HepG2 (cell line): Measurements from ENCODE around the gene RIPOR3. TPM values are rescaled to one million over a fixed set of nuclear protein-coding genes. Genes with fewer than 3 reads are reported as not detected.

Source experiments
- ATF3 ChIP-seq: sonication (generic); formaldehyde crosslinking; IDR thresholded peaks from 2 replicates; pipeline ENCODE4 v1.4.0; 2020; ENCODE audit warnings: missing genetic modification reagents
- E2F1 ChIP-seq: sonication (generic); formaldehyde crosslinking; IDR thresholded peaks from 2 replicates; pipeline ENCODE4 v1.5.0; 2020; ENCODE audit warnings: missing genetic modification reagents
- ELF3 ChIP-seq: IDR thresholded peaks from 2 replicates; pipeline ENCODE4 v1.6.1; 2016; ENCODE audit warnings: missing genetic modification reagents, missing compliant biosample characterization
- ETS1 ChIP-seq: sonication (generic); formaldehyde crosslinking; IDR thresholded peaks from 2 replicates; pipeline ENCODE4 v1.4.0; 2020; ENCODE audit warnings: missing genetic modification reagents
- GABPB1 ChIP-seq: IDR thresholded peaks from 2 replicates; pipeline ENCODE4 v1.6.1; 2016; ENCODE audit warnings: mild to moderate bottlenecking, missing genetic modification reagents, moderate library complexity, missing compliant biosample characterization
- HNF1B ChIP-seq: sonication (generic); formaldehyde crosslinking; IDR thresholded peaks from 2 replicates; pipeline ENCODE4 v1.5.1; 2020; ENCODE audit warnings: mild to moderate bottlenecking, moderate library complexity, missing genetic modification reagents
- LCORL ChIP-seq, 2 experiments: fragments of 450-650 bp in 1 of 2; sonication (generic) in 1 of 2; formaldehyde crosslinking in 1 of 2; IDR thresholded peaks; 2 replicates each; pipeline versions ENCODE4 v1.5.0 to v1.6.1; 2017 to 2020; ENCODE audit warnings: antibody characterized with exemption in 1 of 2, missing genetic modification reagents in 1 of 2
- MAFG ChIP-seq: sonication (generic); formaldehyde crosslinking; IDR thresholded peaks from 2 replicates; pipeline ENCODE4 v1.5.1; 2020; ENCODE audit warnings: mild to moderate bottlenecking, missing genetic modification reagents
- MEIS2 ChIP-seq: sonication (generic); formaldehyde crosslinking; IDR thresholded peaks from 2 replicates; pipeline ENCODE4 v1.9.0; 2021; ENCODE audit warnings: mild to moderate bottlenecking, missing genetic modification reagents
- NFYB ChIP-seq: sonication (generic); formaldehyde crosslinking; IDR thresholded peaks from 2 replicates; pipeline ENCODE4 v1.4.0; 2020; ENCODE audit warnings: missing genetic modification reagents
- PITX1 ChIP-seq: sonication (generic); formaldehyde crosslinking; IDR thresholded peaks from 2 replicates; pipeline ENCODE4 v1.5.1; 2020; ENCODE audit warnings: mild to moderate bottlenecking, missing genetic modification reagents
- RXRB ChIP-seq: IDR thresholded peaks from 2 replicates; pipeline ENCODE4 v1.6.1; 2016; ENCODE audit warnings: borderline replicate concordance, missing genetic modification reagents, missing compliant biosample characterization
- SP4 ChIP-seq: sonication (generic); formaldehyde crosslinking; IDR thresholded peaks from 2 replicates; pipeline ENCODE4 v1.8.1; 2023; ENCODE audit warnings: mild to moderate bottlenecking, missing genetic modification reagents
- ZBTB7B ChIP-seq: sonication (generic); formaldehyde crosslinking; IDR thresholded peaks from 2 replicates; pipeline ENCODE4 v1.4.0; 2020; ENCODE audit warnings: missing genetic modification reagents
- ZNF274 ChIP-seq: sonication (generic); formaldehyde crosslinking; IDR thresholded peaks from 2 replicates; pipeline ENCODE4 v1.5.1; 2020; ENCODE audit warnings: mild to moderate bottlenecking, missing genetic modification reagents
- ZNF281 ChIP-seq: sonication (generic); formaldehyde crosslinking; IDR thresholded peaks from 2 replicates; pipeline ENCODE4 v1.4.0; 2020; ENCODE audit warnings: missing genetic modification reagents, borderline replicate concordance
- ZNF614 ChIP-seq: IDR thresholded peaks from 2 replicates; pipeline ENCODE4 v1.6.1; 2018; ENCODE audit warnings: missing biosample characterization, missing genetic modification reagents, inconsistent platforms, borderline replicate concordance
- ZNF713 ChIP-seq: sonication (generic); formaldehyde crosslinking; IDR thresholded peaks from 2 replicates; pipeline ENCODE4 v1.4.0; 2020; ENCODE audit warnings: mild to moderate bottlenecking, missing genetic modification reagents
- ZSCAN5A ChIP-seq: sonication (generic); formaldehyde crosslinking; IDR thresholded peaks from 2 replicates; pipeline ENCODE4 v1.8.0; 2022; ENCODE audit warnings: mild to moderate bottlenecking, missing genetic modification reagents, borderline replicate concordance
- polyA plus RNA-seq, 8 experiments: library from polyadenylated mRNA; depleted of rRNA in 3 of 8; stranded (reverse) in 7 of 8; unstranded in 1 of 8; fragments of >200 nt; fragmentation: Illumina TruSeq in 4 of 8; extraction: Trizol in 4 of 8; gene quantifications; 2 replicates each; pipeline versions ENCODE4 v1.2.1 to v1.2.3, GENCODE V29; 2011 to 2016; ENCODE audit warnings: low read depth in 4 of 8, missing spikeins in 1 of 8, mixed read lengths in 1 of 8; ENCODE audit not compliant: insufficient read depth in 1 of 8
- total RNA-seq, 5 experiments: library from RNA; depleted of rRNA; stranded (reverse); fragments of >200 nt; fragmentation: Illumina TruSeq; extraction: Trizol; gene quantifications; 2 replicates each; pipeline ENCODE4 v1.2.3, GENCODE V29; 2016; ENCODE audit warnings: low read depth in 1 of 5

RIPOR3 gene
- total and polyA plus RNA-seq, 2 of the 13 experiments (the other 11 are each of a cell fraction or from before 2014, with no cell fraction given), result 0.18 TPM; not detected in 1

- peak; percentile 94 for TF ChIP-seq HNF1B (CRISPR knock-in tag)
- TF ChIP-seq RXRB (CRISPR knock-in tag), result no peak
- TF ChIP-seq ZNF713 (CRISPR knock-in tag), result no peak
- no peak for TF ChIP-seq NFYB (CRISPR knock-in tag)
- TF ChIP-seq ETS1 (CRISPR knock-in tag), result 0 out of 2 replicates have a peak, but pooled peaks have one; percentile 21
- TF ChIP-seq ATF3 (CRISPR knock-in tag), result 0 out of 2 replicates have a peak, but pooled peaks have one; percentile 12
- TF ChIP-seq LCORL (IDR thresholded peaks at IDR 0.05), result no peak
- 0 out of 2 replicates have a peak, but pooled peaks have one; percentile 40 for TF ChIP-seq LCORL (CRISPR knock-in tag; IDR thresholded peaks at IDR 0.05)
- TF ChIP-seq SP4 (CRISPR knock-in tag), result no peak
- no peak for TF ChIP-seq ZBTB7B (CRISPR knock-in tag)
- TF ChIP-seq MEIS2 (CRISPR knock-in tag), result peak; percentile 60; the same call in 1 of the 2 replicates
- no peak for TF ChIP-seq ZSCAN5A (CRISPR knock-in tag)
- TF ChIP-seq ZNF274 (CRISPR knock-in tag), result no peak
- no peak; the same call in 1 of the 2 replicates for TF ChIP-seq MAFG (CRISPR knock-in tag)
- TF ChIP-seq GABPB1, result no peak
- no peak for TF ChIP-seq E2F1 (CRISPR knock-in tag)
- no peak for TF ChIP-seq ELF3 (CRISPR knock-in tag)
- TF ChIP-seq PITX1 (CRISPR knock-in tag), result 0 out of 2 replicates have a peak, but pooled peaks have one; percentile 24
- TF ChIP-seq ZNF614, result 0 out of 2 replicates have a peak, but pooled peaks have one; percentile 38
- no peak for TF ChIP-seq ZNF281 (CRISPR knock-in tag)
Measured at GRCh38 chr20:50663095-50663821, 28.1 kb downstream of the RIPOR3 start (continued).
